Astrocyte (in vitro differentiated cells and primary cell): Measurements from ENCODE around the gene CELF5.

Experiments used
- CTCF ChIP-seq: IDR thresholded peaks from 2 replicates; pipeline ENCODE4 v1.5.1; 2011; ENCODE audit warnings: low read depth, mild to moderate bottlenecking, inconsistent platforms, low read length, moderate library complexity; ENCODE audit not compliant: insufficient read depth
- EZH2 ChIP-seq: IDR thresholded peaks from 2 replicates; pipeline ENCODE4 v1.6.1; 2012; ENCODE audit warnings: mild to moderate bottlenecking, low read length, inconsistent platforms; ENCODE audit not compliant: insufficient read depth

GRCh38 chr19:3321696-3322095 lies 97.2 kb downstream of the CELF5 start:
- TF ChIP-seq CTCF (no peak), EZH2 (no peak)
